Measurements from ENCODE around the gene PYCR2. TPM values are rescaled to one million over a fixed set of nuclear protein-coding genes. Genes with fewer than 3 reads are reported as not detected.

The PYCR2 gene
- total RNA-seq, 1 experiment from 2014 or later: 104 TPM

DNA sequence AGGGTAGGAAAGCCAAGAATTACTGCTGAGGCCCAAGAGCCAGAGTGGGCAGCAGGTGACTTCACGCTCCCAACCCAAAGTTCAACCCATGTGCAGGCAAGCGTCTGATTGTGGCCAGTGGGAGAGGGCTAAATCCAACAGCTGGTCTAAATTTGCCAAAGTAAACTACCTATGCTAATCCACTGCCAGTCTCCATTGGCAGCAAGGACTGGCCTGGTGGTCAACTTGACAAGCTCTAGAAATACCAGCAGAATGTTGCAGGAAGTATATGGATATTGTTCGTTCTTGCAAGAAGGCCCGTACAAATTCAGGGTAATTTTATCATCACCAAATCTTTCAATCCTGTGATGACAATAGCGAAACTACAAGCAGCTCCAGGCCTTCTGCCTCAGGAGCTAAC, 43.4 kb downstream of the PYCR2 start:
- no peak overlapping the region for H4K8ac ChIP-seq (replicated peaks; ENCODE audit: insufficient read length, low read depth, low read length)
- no peaks in the 10 kb centered on the region for H3K9me3 ChIP-seq (ENCODE audit: control insufficient read depth, low read depth, low read length)
- H3K4me3 Mint-ChIP-seq: peak overlapping the region; percentile 78 to 88
- H2AFZ ChIP-seq (ENCODE audit: low read length): no peak overlapping the region
- peaks cover 34 to 51% of the 10 kb centered on the region in 2 experiments for H3K4me1 Mint-ChIP-seq
- H4K20me1 ChIP-seq (ENCODE audit: control insufficient read depth, insufficient read depth, insufficient read length): no peaks in the 10 kb centered on the region
- H3K27ac ChIP-seq (ENCODE audit: insufficient read length, low read depth, low read length): no peak overlapping the region
- H3K4me2 ChIP-seq (ENCODE audit: insufficient read depth, insufficient read length, low read length): peak overlapping the region; percentile 83
- H3K9me3 Mint-ChIP-seq: no peaks in the 10 kb centered on the region
- WGBS (ENCODE audit: extremely low coverage, insufficient read length, low lambda C conversion rate): no CpG with 5 or more reads among the region's 5 CpGs
- H3K56ac ChIP-seq (ENCODE audit: insufficient read length, low read depth, low read length): no peak overlapping the region
- no peak overlapping the region for H2BK120ac ChIP-seq (ENCODE audit: low read depth, low read length, poor library complexity, severe bottlenecking)
- H2BK20ac ChIP-seq (ENCODE audit: low read depth, low read length, poor library complexity, severe bottlenecking): no peak overlapping the region
- no peak overlapping the region for H3K14ac ChIP-seq (ENCODE audit: insufficient read depth, low read length)
- H3K27me3 ChIP-seq (ENCODE audit: insufficient read depth, low read length): no peaks in the 10 kb centered on the region
- H3K27me3 Mint-ChIP-seq (ENCODE audit: low read depth): peaks cover 2% of the 10 kb centered on the region; the same call in 1 of the 2 replicates
- TF ChIP-seq, protein P1, sequence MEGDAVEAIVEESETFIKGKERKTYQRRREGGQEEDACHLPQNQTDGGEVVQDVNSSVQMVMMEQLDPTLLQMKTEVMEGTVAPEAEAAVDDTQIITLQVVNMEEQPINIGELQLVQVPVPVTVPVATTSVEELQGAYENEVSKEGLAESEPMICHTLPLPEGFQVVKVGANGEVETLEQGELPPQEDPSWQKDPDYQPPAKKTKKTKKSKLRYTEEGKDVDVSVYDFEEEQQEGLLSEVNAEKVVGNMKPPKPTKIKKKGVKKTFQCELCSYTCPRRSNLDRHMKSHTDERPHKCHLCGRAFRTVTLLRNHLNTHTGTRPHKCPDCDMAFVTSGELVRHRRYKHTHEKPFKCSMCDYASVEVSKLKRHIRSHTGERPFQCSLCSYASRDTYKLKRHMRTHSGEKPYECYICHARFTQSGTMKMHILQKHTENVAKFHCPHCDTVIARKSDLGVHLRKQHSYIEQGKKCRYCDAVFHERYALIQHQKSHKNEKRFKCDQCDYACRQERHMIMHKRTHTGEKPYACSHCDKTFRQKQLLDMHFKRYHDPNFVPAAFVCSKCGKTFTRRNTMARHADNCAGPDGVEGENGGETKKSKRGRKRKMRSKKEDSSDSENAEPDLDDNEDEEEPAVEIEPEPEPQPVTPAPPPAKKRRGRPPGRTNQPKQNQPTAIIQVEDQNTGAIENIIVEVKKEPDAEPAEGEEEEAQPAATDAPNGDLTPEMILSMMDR (conservative IDR thresholded peaks at IDR 0.05): no peak
- H2AK5ac ChIP-seq (ENCODE audit: insufficient read length, low read length): no peak overlapping the region
- H3K27ac Mint-ChIP-seq: no peak overlapping the region; a peak in 1 of 7 replicates
- DNase-seq: no peak
- H3K4me1 ChIP-seq (ENCODE audit: insufficient read depth, low read length): peaks cover 12% of the 10 kb centered on the region; the same call in 1 of the 2 replicates
- no peak overlapping the region for H3K23ac ChIP-seq (ENCODE audit: insufficient read length, low read depth, low read length)
- H3K9ac ChIP-seq (ENCODE audit: extremely low read depth, insufficient read length, low read length): no peak overlapping the region
- H4K91ac ChIP-seq (ENCODE audit: insufficient read length, low read depth, low read length): no peak overlapping the region
- no peak overlapping the region for H2BK12ac ChIP-seq (ENCODE audit: insufficient read length, low read depth, low read length)
- peaks cover 9% of the 10 kb centered on the region; the same call in 1 of the 2 replicates for H3K79me2 ChIP-seq (ENCODE audit: insufficient read depth, low read length)
- H3K18ac ChIP-seq (ENCODE audit: insufficient read length, low read depth, low read length): no peak overlapping the region
- no peak overlapping the region for H4K5ac ChIP-seq (ENCODE audit: insufficient read length, low read depth, low read length)
- H3K79me1 ChIP-seq (ENCODE audit: insufficient read depth, low read depth, low read length, poor library complexity, severe bottlenecking): no peaks in the 10 kb centered on the region
- H3K36me3 Mint-ChIP-seq (ENCODE audit: insufficient read depth in 1 of 3, low read depth in 3 of 3): peaks cover 9 to 28% (median 10%) of the 10 kb centered on the region in 3 experiments; a peak in 5 of 7 replicates
- H3K4ac ChIP-seq (ENCODE audit: low read depth, low read length): no peak overlapping the region
- no peak overlapping the region for H2BK5ac ChIP-seq (ENCODE audit: insufficient read length, low read length)
- no peak overlapping the region for H2BK15ac ChIP-seq (ENCODE audit: low read depth, low read length)
- H3T11ph ChIP-seq (ENCODE audit: low read length): no peak overlapping the region
- peaks cover 21% of the 10 kb centered on the region for H3K23me2 ChIP-seq (ENCODE audit: insufficient read length, low read depth, low read length, poor library complexity, severe bottlenecking)
